ENCODE data around the gene FLT1.

FLT1 gene

DNA sequence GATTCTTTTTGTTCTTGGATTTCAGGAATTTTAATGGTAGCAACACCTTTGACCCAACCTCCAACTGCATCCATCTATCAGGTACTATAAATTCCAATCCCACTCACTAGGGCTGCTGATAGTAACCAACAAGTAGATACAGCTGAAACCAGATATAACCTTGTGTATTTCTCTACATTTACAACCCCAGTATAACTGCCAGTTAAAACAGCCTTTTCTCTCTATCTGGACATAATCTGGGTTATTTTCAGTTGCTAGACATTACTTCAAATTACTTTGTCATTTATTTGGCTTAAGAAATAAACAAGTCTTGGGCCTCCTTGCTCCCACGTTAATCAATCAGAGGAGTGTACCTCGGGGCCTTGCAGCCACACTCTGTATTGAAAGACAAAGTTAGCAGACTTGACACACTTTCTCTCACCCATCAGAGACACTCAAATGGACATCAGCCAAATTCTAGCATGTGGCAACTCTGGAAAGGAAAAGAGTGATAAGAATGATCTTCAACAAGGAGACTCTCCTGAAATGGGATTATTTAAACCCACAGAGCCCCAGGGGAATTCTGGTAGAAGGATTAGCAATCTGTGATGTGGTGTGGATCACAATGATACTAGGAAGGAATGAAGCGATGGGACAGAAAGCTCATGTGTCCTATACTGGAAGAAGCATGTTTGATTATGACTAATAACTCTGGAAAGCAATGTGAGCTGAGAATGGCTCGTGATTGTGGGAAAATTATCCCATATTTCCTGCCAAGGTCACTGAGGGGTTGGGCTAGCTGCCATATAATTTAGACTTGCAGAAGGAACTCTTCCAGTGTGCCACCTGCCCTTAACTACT lies 157.5 kb downstream of the FLT1 start:
- Histone ChIP-seq H3K4me3 (replicated peaks; ENCODE audit: insufficient read depth, low read length) (no peak overlapping the region), H3K27ac (replicated peaks) (no peak overlapping the region), H3K27me3 (ENCODE audit: insufficient read depth, poor library complexity, severe bottlenecking) (peaks cover 44% of the 10 kb centered on the region)
- no peak for TF ChIP-seq GABPA (IDR thresholded peaks at IDR 0.05; ENCODE audit: low read depth)
- no peak for DNase-seq (ENCODE audit: low read depth in 1 of 2, low spot score in 1 of 2)

GRCh38 chr13:28336193-28336657 lies 158.7 kb downstream of the FLT1 start:
- no peak for TF ChIP-seq POLR2AphosphoS5 (IDR thresholded peaks at IDR 0.05; ENCODE audit: low read depth)
- TF ChIP-seq, protein P1, sequence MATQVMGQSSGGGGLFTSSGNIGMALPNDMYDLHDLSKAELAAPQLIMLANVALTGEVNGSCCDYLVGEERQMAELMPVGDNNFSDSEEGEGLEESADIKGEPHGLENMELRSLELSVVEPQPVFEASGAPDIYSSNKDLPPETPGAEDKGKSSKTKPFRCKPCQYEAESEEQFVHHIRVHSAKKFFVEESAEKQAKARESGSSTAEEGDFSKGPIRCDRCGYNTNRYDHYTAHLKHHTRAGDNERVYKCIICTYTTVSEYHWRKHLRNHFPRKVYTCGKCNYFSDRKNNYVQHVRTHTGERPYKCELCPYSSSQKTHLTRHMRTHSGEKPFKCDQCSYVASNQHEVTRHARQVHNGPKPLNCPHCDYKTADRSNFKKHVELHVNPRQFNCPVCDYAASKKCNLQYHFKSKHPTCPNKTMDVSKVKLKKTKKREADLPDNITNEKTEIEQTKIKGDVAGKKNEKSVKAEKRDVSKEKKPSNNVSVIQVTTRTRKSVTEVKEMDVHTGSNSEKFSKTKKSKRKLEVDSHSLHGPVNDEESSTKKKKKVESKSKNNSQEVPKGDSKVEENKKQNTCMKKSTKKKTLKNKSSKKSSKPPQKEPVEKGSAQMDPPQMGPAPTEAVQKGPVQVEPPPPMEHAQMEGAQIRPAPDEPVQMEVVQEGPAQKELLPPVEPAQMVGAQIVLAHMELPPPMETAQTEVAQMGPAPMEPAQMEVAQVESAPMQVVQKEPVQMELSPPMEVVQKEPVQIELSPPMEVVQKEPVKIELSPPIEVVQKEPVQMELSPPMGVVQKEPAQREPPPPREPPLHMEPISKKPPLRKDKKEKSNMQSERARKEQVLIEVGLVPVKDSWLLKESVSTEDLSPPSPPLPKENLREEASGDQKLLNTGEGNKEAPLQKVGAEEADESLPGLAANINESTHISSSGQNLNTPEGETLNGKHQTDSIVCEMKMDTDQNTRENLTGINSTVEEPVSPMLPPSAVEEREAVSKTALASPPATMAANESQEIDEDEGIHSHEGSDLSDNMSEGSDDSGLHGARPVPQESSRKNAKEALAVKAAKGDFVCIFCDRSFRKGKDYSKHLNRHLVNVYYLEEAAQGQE (IDR thresholded peaks at IDR 0.05; ENCODE audit: insufficient replicate concordance, low read depth), result no peak
- no peak for TF ChIP-seq CTCF (IDR thresholded peaks at IDR 0.05; ENCODE audit: insufficient read depth, low read length)
- no peak for TF ChIP-seq SPI1 (IDR thresholded peaks at IDR 0.05; ENCODE audit: borderline replicate concordance, low read depth)
- no peak for TF ChIP-seq GABPA (IDR thresholded peaks at IDR 0.05; ENCODE audit: low read depth)
- no peak overlapping the region for H3K27ac ChIP-seq (replicated peaks)
- H3K4me3 ChIP-seq (replicated peaks; ENCODE audit: insufficient read depth, low read length), result no peak overlapping the region
- DNase-seq (ENCODE audit: low read depth in 1 of 2, low spot score in 1 of 2), result no peak
- peaks cover 36% of the 10 kb centered on the region for H3K27me3 ChIP-seq (ENCODE audit: insufficient read depth, poor library complexity, severe bottlenecking)

GRCh38 chr13:28333204-28333881 lies 161.6 kb downstream of the FLT1 start:
- DNase-seq (ENCODE audit: low read depth in 1 of 2, low spot score in 1 of 2), result no peak
- Histone ChIP-seq H3K27me3 (ENCODE audit: insufficient read depth, poor library complexity, severe bottlenecking) (peaks cover 39% of the 10 kb centered on the region), H3K27ac (replicated peaks) (no peak overlapping the region), H3K4me3 (replicated peaks; ENCODE audit: insufficient read depth, low read length) (no peak overlapping the region)
- TF ChIP-seq GABPA (IDR thresholded peaks at IDR 0.05; ENCODE audit: low read depth), result no peak
- TF ChIP-seq SPI1 (IDR thresholded peaks at IDR 0.05; ENCODE audit: borderline replicate concordance, low read depth), result no peak
- no peak for TF ChIP-seq CTCF (IDR thresholded peaks at IDR 0.05; ENCODE audit: insufficient read depth, low read length)
- TF ChIP-seq POLR2AphosphoS5 (IDR thresholded peaks at IDR 0.05; ENCODE audit: low read depth), result no peak
- TF ChIP-seq, protein P1 (IDR thresholded peaks at IDR 0.05; ENCODE audit: insufficient replicate concordance, low read depth), result no peak

DNA sequence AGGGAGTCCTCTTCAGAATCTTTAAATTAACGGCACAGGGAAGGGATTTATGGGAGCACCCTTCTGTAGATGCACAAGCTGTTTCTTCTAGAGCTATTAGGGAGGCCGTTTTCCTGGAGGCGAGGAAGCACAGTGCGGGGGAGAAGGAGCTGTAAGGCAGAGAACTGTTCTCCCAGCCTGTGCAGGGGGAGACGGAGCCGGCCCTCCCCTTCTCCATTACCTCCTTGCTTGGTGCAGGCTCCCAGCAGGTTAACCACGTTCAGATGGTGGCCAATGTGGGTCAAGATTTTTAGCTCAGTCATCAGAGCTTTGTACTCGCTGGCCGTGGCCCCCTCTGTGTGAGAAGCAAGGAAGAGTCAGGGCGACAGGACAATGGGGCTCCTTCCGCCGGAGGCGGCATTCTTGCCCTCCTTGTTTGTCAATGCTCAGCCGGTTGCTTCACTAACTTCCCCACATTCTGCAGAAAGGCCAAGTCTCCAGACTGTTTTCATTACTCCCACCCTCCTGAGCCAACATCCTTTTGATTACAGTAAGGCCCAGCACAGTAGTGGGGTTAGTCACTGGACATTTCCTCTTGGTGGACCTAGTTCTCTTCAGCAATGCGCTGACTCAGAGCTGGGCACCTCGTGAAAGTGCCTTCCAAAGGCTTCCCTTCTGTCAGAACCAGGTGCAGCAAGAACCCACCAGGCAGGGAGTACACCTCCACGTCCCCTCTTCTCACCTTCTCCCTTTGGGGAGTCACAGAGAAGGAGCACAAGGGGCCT lies 165.4 kb downstream of the FLT1 start:
- Histone ChIP-seq H3K27me3 (ENCODE audit: insufficient read depth, poor library complexity, severe bottlenecking) (peaks cover 23% of the 10 kb centered on the region), H3K27ac (replicated peaks) (no peak overlapping the region), H3K4me3 (replicated peaks; ENCODE audit: insufficient read depth, low read length) (no peak overlapping the region)
- DNase-seq (ENCODE audit: low read depth in 1 of 2, low spot score in 1 of 2), result no peak
- TF ChIP-seq, protein P1 (IDR thresholded peaks at IDR 0.05; ENCODE audit: insufficient replicate concordance, low read depth), result no peak
- TF ChIP-seq GABPA (IDR thresholded peaks at IDR 0.05; ENCODE audit: low read depth) (no peak), POLR2AphosphoS5 (IDR thresholded peaks at IDR 0.05; ENCODE audit: low read depth) (no peak), CTCF (IDR thresholded peaks at IDR 0.05; ENCODE audit: insufficient read depth, low read length) (no peak), SPI1 (IDR thresholded peaks at IDR 0.05; ENCODE audit: borderline replicate concordance, low read depth) (no peak)

Data from HL-60 (cell line).